Measurements from ENCODE around the gene PRICKLE4. TPM values are rescaled to one million over a fixed set of nuclear protein-coding genes. Genes with fewer than 3 reads are reported as not detected.

The PRICKLE4 gene
- total and polyA plus RNA-seq, 2 of the 13 experiments (the other 11 are each of a cell fraction or from before 2014, with no cell fraction given), result 0.92 to 1.2 TPM

GRCh38 chr6:41814629-41815028 lies 34.0 kb downstream of the PRICKLE4 start:
- no peaks in the 10 kb centered on the region for H3K9me3 ChIP-seq (ENCODE audit: low read length)
- ChIA-PET POLR2A (no interaction called here), CTCF (ENCODE audit: low intra/inter-chr PET ratio, low total read pairs) (no interaction called here)
- DNase-seq (ENCODE audit: low spot score), result no peak
- H3K4me1 ChIP-seq (ENCODE audit: insufficient read depth, low read length), result no peaks in the 10 kb centered on the region
- in situ Hi-C loops (cut with HindIII; ENCODE audit: extremely low pct_ligation_motif_present, low pct_unique_long_range_greater_than_20kb) (no loop called here), intact Hi-C loops (cut with micrococcal nuclease; ENCODE audit: unreplicated experiment) (no loop called here)
- H3K4me2 ChIP-seq (ENCODE audit: low read depth, low read length), result no peak overlapping the region
- no peaks in the 10 kb centered on the region for H4K20me1 ChIP-seq (ENCODE audit: insufficient read depth, low read length)
- H3K27me3 ChIP-seq (ENCODE audit: control insufficient read depth in 1 of 2, insufficient read depth in 2 of 2, low read length in 2 of 2), result no peaks in the 10 kb centered on the region
- BruUV-seq (replicated peaks), result no TSS peak
- FAIRE-seq, result no peak
- H2AFZ ChIP-seq (ENCODE audit: low read length), result no peak overlapping the region
- no peaks in the 10 kb centered on the region for H3K36me3 ChIP-seq (replicated peaks in 1 of 2; ENCODE audit: control insufficient read depth in 1 of 2, insufficient read depth in 2 of 2, low read length in 2 of 2)
- H3K9ac ChIP-seq (ENCODE audit: insufficient read depth, low read depth, low read length), result no peak overlapping the region
- no peaks in the 10 kb centered on the region for H3K79me2 ChIP-seq (ENCODE audit: insufficient read depth, low read length)
- no peak overlapping the region for H3K4me3 ChIP-seq (replicated peaks in 1 of 3; ENCODE audit: insufficient read depth in 1 of 3, low read depth in 2 of 3, low read length in 3 of 3)
- H3K27ac ChIP-seq (ENCODE audit: extremely low read length, insufficient read depth, low read length), result no peak overlapping the region
- WGBS (ENCODE audit: low lambda C conversion rate), result 90% methylated on average over 4 of the region's 4 CpGs
- no peak for ATAC-seq
- TF ChIP-seq U2AF2 (IDR thresholded peaks at IDR 0.05; ENCODE audit: low read depth, low read length) (no peak), ZNF446 (CRISPR knock-in tag; IDR thresholded peaks at IDR 0.05) (no peak), HNRNPH1 (optimal IDR thresholded peaks at IDR 0.05; ENCODE audit: low read depth, low read length) (no peak), SKI (IDR thresholded peaks at IDR 0.05; ENCODE audit: partially characterized antibody) (no peak), ZNF841 (CRISPR knock-in tag; IDR thresholded peaks at IDR 0.05; ENCODE audit: borderline replicate concordance) (no peak), ZNF558 (CRISPR knock-in tag; IDR thresholded peaks at IDR 0.05; ENCODE audit: borderline replicate concordance) (no peak), BCL6 (CRISPR knock-in tag; IDR thresholded peaks at IDR 0.05) (no peak), POLR2G (IDR thresholded peaks at IDR 0.05; ENCODE audit: low read depth, low read length) (no peak), NFRKB (IDR thresholded peaks at IDR 0.05) (no peak), NR2F6 (IDR thresholded peaks at IDR 0.05) (no peak), NR2F6 (CRISPR knock-in tag; IDR thresholded peaks at IDR 0.05) (no peak), ZNF251 (CRISPR knock-in tag; IDR thresholded peaks at IDR 0.05) (no peak)
- TF ChIP-seq, protein P1, sequence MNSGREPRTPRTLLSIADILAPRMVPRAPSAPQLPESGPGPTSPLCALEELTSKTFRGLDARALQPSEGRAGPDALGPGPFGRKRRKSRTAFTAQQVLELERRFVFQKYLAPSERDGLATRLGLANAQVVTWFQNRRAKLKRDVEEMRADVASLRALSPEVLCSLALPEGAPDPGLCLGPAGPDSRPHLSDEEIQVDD (CRISPR knock-in tag; IDR thresholded peaks at IDR 0.05; ENCODE audit: borderline replicate concordance), result no peak
- TF ChIP-seq, protein P2, sequence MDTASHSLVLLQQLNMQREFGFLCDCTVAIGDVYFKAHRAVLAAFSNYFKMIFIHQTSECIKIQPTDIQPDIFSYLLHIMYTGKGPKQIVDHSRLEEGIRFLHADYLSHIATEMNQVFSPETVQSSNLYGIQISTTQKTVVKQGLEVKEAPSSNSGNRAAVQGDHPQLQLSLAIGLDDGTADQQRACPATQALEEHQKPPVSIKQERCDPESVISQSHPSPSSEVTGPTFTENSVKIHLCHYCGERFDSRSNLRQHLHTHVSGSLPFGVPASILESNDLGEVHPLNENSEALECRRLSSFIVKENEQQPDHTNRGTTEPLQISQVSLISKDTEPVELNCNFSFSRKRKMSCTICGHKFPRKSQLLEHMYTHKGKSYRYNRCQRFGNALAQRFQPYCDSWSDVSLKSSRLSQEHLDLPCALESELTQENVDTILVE (CRISPR knock-in tag; IDR thresholded peaks at IDR 0.05), result no peak

All from HepG2 (cell line).